HL-60 (cell line): Measurements from ENCODE around the gene SLC41A3.

ENCODE experiments used
- DNase-seq, 2 experiments: peaks; one replicate each; pipeline ENCODE4 v3.0.0-alpha.2; 2010 to 2020; ENCODE audit warnings: low read depth in 1 of 2, low spot score in 1 of 2
- H3K27ac ChIP-seq: fragments of 250-450 bp; sonication (Bioruptor Pico); replicated peaks from 2 replicates; pipeline ENCODE4 v1.5.1; 2020; ENCODE audit warnings: mild to moderate bottlenecking, moderate library complexity
- H3K27me3 ChIP-seq: fragments of 250-450 bp; sonication (Bioruptor Pico); 2 replicates; pipeline ENCODE4 v1.5.1; 2021; ENCODE audit warnings: mild to moderate bottlenecking, moderate library complexity; ENCODE audit not compliant: insufficient read depth, poor library complexity, severe bottlenecking
- H3K4me3 ChIP-seq: replicated peaks from 2 replicates; pipeline ENCODE4 v1.5.1; 2011; ENCODE audit warnings: mild to moderate bottlenecking, control low read depth, low read length; ENCODE audit not compliant: insufficient read depth
- CTCF ChIP-seq: IDR thresholded peaks from one replicate; pipeline ENCODE4 v1.5.1; 2011; ENCODE audit warnings: low read length, control low read depth, inconsistent platforms; ENCODE audit not compliant: insufficient read depth
- GABPA ChIP-seq: IDR thresholded peaks from 2 replicates; pipeline ENCODE4 v1.6.1; 2012; ENCODE audit warnings: low read depth
- POLR2AphosphoS5 ChIP-seq: IDR thresholded peaks from 2 replicates; pipeline ENCODE4 v1.6.1; 2012; ENCODE audit warnings: low read depth
- REST ChIP-seq: IDR thresholded peaks from 2 replicates; pipeline ENCODE4 v1.6.1; 2012; ENCODE audit warnings: low read depth; ENCODE audit not compliant: insufficient replicate concordance
- SPI1 ChIP-seq: IDR thresholded peaks from 2 replicates; pipeline ENCODE4 v1.6.1; 2012; ENCODE audit warnings: low read depth, mild to moderate bottlenecking, borderline replicate concordance

Gene SLC41A3

GRCh38 chr3:126113733-126114442 lies 30.0 kb upstream of the SLC41A3 start:
- DNase-seq = no peak
- Histone ChIP-seq H3K27me3 (no peaks in the 10 kb centered on the region), H3K27ac (no peak overlapping the region), H3K4me3 (no peak overlapping the region)
- TF ChIP-seq CTCF (peak; percentile 9), GABPA (no peak)

- TF ChIP-seq POLR2AphosphoS5 (no peak), GABPA (no peak), SPI1 (no peak), REST (no peak), CTCF (no peak)
- no peak for DNase-seq
- H3K27me3 ChIP-seq = no peaks in the 10 kb centered on the region
- H3K27ac ChIP-seq = no peak overlapping the region
- no peak overlapping the region for H3K4me3 ChIP-seq
Observed at GRCh38 chr3:126113238-126113555, 29.3 kb upstream of the SLC41A3 start.

- Histone ChIP-seq H3K4me3 (no peak overlapping the region), H3K27ac (no peak overlapping the region), H3K27me3 (no peaks in the 10 kb centered on the region)
- no peak for DNase-seq
- no peak for TF ChIP-seq REST
- no peak for TF ChIP-seq POLR2AphosphoS5
- no peak for TF ChIP-seq CTCF
- TF ChIP-seq GABPA = no peak
- no peak for TF ChIP-seq SPI1
Observed at GRCh38 chr3:126112531-126113237, 28.8 kb upstream of the SLC41A3 start.
